GM19438 (cell line): ENCODE results near the gene HRC.
"Not testable (repeated sequence)": the region's sequence is repeated elsewhere in the genome, so short reads cannot be mapped to it uniquely, and the experiment has no call there.

Experiments used
- ATAC-seq: cut with Tn5 transposase; IDR thresholded peaks from one replicate; pipeline ENCODE4 v1.9.1; 2021; ENCODE audit warnings: low read depth; ENCODE audit not compliant: unreplicated experiment

Gene HRC

DNA sequence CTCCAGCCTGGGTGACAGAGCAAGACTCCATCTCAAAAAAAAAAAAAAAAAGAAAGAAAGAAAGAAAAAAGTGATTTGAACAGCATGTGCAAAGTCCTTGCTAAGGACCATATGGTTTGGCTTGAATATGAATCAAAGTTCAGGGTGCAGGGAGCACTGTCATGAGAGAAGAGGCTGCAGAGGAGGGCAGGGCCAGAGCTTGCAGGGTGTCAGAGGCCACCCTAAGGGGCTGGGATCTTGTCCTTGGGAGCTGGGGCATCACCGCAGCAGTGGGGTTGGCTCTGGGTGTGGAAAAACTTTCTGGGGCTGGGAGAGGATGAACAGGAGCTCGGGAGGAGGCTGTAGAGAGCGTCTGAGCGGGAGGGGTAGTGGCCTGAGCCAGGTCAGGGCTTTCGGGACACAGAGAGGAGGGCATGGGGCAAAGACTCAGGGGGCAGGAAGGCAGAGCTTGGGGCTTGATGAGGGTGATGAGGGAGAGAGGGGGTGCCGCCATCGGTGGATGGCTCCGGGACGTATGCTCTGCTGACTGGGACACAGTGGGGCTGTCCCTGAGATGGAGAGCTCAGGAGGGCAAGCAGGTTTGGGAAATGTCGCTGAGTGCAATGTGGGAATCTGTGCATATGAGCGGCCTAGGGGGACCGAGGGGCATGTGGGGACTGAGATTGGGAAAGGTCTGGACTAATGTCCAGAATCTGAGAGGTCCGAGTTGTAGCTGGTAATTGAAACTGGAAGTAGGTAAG is 5.4 kb upstream of the HRC start:
- no peak for ATAC-seq

- no peak for ATAC-seq
Observed at GRCh38 chr19:49157445-49158224, 2.4 kb upstream of the HRC start, which contains the start of gene TRPM4. TSS of gene TRPM4 (plus strand) at chr19:49157792. CDS start at chr19:49157867, 75 bp downstream.

DNA sequence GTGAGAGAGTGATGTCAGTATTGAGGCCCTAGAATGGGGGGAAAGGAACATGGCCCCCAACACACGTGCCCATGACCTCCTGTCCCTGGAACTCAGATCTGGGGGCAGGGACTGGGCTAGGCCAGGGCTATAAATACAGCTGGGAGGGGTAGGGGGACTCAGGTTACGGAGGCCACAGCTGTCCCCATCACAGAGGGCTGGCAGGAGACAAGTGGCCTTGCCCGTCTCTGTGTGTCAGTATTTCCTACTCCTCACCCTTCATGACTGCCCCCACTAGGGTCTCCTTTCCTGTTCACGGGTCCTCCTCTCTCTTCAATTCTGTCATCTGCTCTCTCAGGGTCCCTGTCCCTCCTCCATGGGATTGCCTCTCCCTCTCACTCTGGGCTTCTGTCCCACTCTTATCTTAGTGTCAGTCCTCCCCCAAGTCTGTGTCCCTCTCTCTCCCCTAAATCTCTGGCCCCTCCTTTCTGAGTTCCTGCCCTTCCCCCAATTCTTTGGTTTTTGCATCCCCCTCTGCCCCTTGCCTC is 687 bp upstream of the HRC start:
- ATAC-seq, result no peak

DNA sequence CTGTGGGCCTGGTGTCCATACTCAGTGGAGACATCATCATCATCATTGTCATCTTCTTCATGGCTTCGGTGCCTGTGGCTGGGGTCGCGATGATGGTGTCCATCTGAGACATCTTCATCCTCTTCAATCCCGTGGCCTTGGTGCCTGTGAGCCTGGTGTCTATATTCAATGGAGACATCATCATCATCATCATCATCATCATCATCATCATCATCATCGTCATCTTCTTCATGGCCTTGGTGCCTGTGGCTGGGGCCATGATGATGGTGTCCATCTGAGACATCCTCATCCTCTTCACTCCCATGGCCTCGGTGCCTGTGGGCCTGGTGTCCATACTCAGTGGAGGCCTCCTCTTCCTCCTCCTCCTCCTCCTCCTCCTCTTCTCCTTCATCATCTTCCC is 917 bp downstream of the HRC start:
- no peak for ATAC-seq

DNA sequence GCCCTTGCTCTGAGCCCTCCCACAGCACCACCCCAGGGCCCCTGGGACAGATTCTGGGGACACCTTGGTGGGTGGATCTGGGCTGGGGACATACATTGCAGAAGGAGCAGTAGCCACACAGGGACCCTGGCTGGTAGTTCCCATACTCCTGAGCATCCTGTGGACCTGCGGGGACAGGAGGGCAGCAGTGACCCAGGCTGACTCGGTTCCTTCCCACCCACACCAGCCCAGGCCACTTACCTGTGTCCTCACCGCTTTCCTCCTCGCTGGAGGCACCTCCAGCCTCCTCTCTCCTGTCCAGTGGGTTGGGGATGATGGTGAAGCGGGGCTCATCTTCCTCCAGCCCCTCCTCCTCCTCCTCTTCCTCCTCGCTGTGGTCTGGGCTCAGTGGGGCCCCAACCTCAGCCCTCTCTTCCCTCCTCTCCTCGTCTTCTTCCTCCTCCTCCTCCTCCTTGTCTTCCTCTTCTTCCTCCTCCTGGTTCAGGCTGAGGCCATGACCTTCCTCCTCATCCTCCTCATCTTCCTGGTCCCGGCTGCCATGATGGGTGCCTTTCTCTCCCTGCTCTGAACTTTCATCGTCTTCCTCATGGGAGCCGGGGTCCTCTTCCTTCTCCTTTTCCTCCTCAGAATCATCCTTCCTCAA is 1.9 kb downstream of the HRC start:
- ATAC-seq, result no peak

GRCh38 chr19:49152119-49152550 is 3.1 kb downstream of the HRC start:
- ATAC-seq, result no peak

DNA sequence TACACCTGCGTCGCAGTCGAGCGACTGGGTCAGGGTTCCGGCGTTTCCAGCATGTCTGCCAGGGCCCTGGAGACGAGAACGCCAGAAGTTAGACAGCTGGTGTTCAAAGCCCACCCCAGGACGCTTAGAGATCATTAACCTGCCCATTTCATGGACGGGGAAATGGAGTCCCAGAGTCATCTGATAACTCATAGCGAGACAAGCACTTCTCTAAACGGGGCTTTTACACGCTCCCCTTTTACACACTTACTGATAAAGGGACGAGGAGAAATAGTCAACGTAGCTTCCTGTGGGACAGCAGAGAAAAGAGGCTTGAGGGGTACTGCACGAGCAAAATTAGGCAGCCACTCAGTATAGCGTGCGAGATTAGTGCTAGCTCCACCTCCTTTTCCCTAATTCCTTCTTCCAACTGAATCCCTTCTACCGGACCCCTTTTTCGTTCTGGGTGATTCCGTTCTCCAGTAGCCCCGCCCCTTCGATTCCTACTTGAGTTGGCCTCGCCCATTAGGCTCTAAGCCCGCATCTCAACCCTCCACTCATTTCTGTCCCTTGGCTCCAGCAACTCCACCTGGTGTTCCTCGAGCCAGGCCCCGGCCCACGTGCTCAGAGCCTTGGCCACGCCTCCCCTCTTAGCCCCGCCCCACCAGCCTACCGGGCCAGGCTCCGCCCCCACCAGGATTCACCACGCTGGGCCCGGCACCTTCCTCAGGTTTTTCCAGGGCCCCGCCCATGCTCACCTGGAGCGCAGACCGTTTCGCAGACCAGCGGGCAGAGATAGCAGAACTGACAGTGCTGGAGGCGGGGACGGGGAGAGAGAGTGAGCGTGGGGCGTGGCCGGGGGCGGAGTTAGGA is 3.7 kb downstream of the HRC start:
- ATAC-seq, result no peak

DNA sequence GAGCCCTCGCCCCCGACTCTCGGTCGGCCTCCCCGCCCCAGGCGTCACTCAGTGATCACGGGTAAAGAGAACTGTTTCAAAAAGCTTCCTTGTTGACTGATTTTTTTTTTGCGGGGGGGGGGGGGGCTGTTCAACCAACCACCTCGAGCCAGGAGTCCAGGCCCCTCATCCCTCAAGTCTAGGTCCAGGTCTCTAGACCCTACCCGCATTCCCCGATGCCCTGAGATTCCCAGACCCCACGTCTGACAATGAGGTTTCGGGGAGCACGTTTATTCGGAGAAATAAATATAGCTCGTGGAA is 4.3 kb downstream of the HRC start:
- ATAC-seq, result no peak

DNA sequence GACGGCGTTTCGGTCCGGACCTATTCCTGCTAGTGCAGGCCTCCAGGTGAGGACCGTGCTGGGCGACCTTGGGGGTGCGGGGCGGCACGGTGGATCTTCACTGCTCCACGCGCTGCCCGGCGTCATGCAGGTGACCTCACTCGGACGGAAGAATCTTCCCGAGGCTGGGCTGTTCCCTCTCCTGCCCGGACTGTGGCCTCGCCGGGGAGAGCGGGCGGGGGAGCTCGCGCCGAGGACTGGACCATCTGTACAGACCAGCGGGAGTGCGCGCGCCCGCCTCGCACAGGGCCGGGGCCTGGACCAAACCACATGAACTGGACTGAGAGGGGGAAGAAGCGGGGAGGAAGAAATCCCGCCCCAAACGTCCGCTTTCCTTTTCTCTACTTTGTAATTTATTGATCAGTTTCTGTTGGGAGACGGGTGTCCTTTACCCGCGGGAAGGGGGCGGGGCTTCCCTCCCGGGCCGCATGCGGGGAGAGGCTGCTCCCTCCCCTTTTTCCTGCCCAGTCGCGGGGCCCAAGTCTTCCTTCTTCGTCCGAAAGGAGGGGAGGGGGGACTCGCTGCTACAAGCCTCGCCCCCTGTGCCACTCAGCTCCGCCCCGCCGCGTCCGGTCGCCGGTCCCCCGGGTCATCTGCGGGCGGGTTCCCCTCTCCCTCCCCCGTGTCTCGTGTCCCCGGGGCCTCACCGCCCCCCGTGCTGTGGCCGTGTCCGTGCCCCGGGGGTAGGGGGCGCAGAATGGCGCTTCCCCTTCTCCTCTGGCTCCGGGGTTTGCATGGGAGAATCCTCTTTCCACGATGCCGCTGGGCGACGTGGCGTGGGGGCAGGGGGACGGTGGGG is 4.9 kb downstream of the HRC start:
- ATAC-seq, result no peak

- no peak for ATAC-seq
Observed at GRCh38 chr19:49149652-49150105, 5.5 kb downstream of the HRC start.

DNA sequence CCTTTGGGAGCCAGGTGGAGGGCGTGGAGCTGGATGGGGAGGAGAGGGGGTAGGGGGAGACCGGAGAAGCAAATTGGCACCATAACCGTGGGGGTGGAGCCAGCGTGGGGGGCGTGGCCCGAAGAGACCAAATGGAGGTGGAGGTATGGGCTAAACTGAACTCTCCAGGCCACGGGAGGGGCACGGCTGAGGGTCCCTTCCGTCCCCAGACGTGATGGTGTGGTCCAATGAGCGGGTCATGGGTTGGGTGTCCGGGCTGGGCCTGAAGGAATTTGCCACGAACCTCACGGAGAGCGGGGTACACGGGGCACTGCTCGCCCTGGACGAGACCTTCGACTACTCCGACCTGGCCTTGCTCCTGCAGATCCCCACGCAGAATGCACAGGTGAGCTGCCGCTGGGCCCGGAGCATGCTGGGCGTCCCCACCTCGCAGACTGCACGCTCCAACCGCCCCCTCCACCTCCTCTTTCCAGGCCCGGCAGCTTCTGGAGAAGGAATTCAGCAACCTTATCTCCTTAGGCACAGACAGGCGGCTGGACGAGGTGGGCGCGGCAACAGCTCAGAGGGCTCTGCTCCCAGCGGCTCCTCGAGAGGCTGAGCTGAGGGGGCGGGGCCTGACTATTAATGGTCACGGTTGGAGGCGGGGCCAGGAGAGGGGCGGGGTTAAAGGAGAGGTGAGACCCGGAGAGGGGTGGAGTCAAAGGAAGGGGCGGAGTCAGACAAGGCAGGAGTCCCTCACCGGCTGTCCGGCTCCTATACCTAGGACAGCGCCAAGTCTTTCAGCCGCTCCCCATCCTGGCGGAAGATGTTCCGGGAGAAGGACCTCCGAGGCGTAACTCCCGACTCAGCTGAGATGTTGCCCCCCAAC is 6.2 kb downstream of the HRC start:
- no peak for ATAC-seq

DNA sequence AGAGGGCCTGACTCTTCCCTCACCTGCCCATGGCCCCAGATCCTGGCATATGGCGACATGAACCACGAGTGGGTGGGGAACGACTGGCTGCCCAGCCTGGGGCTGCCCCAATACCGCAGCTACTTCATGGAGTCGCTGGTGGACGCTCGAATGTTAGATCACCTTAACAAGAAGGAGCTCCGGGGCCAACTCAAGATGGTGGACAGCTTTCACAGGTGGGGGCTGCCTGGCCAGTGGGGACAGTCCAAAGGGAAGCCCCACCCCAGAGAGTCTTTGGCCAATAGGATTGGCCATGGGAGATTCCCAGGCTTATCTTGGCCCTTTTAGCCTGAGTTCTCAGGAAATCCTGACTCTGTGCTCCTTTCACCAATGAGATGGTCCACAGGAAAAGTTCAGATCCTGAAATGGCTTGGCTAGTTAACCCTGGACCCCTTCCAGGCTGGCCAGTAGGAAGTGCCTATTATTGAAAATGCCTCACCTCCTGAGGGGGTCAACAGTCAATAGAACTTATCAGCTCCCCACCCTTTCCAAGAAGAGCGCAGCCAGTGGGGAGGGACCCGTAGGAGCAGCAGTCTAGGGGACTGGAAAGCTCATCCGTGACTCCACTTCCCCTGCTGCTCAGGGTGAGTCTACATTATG is 7.0 kb downstream of the HRC start:
- no peak for ATAC-seq

DNA sequence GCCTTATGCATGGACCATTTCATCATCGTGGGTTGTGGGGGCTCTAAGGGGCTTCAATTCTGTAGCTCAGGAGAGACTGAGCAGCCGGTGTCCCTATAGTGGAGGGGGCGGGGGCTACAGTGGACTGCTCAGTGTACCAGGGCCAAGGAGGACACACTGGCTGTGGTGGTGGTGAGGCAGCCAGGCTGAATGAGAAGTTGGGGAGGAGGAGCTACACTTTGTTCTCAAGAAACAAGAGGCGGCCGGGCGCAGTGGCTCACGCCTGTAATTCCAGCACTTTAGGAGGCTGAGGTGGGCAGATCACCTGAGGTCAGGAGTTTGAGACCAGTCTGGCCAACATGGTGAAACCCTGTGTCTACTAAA is 8.8 kb downstream of the HRC start:
- ATAC-seq, result not testable (repeated sequence)

DNA sequence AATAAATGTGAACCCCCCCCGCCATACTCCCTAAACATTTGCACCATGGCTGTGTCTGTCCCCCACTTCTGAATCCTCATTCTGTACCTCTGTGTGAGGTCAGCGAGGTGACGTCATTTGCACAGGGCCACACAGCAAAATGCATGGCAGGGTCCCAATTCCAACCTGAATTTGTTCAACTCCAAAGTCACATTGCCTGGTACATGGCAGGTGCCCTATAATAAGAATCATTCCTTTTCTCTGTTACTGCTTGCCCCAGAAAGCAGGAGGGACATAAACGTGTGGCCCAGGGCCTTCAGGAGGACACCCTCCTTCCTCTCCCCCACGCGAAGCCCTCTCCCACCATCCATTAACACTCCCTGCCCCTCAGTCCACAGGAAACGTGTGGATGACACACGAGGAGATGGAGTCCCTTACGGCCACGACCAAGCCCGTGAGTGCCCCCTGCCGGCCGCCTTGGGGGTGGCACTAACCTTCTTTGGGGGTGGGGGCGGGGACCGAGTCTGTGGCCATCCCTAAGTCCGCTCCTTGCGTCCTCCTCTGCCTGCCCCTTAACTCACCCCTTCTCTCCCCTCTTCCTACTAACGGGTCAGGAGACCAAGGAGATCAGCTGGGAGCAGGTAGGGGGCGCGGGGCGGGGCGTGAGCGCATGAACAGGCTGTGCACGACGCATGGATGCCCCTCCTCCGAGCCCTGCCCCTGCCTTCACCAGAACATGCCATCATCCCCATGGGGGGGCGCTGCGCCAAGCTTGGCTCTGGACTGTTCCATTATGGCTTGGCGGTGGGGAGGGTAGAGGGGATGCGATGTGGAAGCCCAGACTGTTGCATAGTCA is 9.4 kb downstream of the HRC start:
- ATAC-seq, result no peak

DNA sequence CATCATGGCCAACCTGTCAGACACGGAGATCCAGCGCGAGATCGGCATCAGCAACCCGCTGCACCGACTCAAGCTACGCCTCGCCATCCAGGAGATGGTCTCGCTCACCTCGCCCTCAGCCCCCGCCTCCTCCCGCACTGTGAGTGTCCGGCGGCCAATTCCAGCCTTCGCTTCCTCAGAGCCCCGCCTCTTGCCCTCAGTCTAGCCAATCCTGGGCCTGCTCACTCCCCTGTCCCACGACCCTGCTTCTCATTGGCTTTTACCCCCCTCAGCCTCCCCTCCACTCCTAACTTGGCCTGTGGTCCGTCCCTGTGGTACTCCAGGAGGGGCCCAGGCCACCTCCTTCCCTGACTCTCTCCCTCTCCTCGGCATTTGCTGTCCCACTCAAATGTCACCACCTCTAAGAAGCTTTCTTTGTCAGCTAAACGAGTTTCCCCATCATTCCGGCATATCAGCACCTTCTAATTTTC is 12.3 kb downstream of the HRC start:
- peak; percentile 68 for ATAC-seq

- no peak for ATAC-seq
Observed at GRCh38 chr19:49141352-49141751, 13.8 kb downstream of the HRC start.

- ATAC-seq, result no peak
Observed at GRCh38 chr19:49140951-49141350, 14.2 kb downstream of the HRC start.
